ENCODE results near the gene CKM.

DNA sequence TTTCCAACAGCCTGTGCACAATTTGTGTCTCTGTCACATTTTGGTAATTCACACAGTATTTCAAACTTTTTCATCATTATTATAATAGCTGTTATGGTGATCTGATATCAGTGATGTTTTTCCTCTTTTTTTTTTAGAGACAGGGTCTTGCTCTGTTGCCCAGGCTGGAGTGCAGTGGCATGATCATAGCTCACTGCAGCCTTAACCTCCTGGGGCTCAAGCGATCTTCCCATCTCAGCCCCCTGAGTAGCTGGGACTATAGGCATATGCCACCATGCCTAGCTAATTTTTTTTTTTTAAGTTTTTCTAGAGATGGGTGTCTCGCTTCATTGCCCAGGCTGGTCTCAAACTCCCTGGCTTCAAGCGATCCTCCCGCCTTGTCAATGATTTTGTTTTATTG is 65.8 kb downstream of the CKM start:
- TF ChIP-seq, protein P1, sequence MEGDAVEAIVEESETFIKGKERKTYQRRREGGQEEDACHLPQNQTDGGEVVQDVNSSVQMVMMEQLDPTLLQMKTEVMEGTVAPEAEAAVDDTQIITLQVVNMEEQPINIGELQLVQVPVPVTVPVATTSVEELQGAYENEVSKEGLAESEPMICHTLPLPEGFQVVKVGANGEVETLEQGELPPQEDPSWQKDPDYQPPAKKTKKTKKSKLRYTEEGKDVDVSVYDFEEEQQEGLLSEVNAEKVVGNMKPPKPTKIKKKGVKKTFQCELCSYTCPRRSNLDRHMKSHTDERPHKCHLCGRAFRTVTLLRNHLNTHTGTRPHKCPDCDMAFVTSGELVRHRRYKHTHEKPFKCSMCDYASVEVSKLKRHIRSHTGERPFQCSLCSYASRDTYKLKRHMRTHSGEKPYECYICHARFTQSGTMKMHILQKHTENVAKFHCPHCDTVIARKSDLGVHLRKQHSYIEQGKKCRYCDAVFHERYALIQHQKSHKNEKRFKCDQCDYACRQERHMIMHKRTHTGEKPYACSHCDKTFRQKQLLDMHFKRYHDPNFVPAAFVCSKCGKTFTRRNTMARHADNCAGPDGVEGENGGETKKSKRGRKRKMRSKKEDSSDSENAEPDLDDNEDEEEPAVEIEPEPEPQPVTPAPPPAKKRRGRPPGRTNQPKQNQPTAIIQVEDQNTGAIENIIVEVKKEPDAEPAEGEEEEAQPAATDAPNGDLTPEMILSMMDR (IDR thresholded peaks at IDR 0.05): no peak
- TF ChIP-seq ZFX (IDR thresholded peaks at IDR 0.05; ENCODE audit: borderline replicate concordance): no peak
